KMS-11 (cell line): ENCODE measurements around the gene ZNF683.
"Not testable (repeated sequence)": the region's sequence is repeated elsewhere in the genome, so short reads cannot be mapped to it uniquely, and the experiment has no call there.

Source experiments
- H2AFZ ChIP-seq: fragments of 200-600 bp; sonication (generic); 2 replicates; pipeline ENCODE4 v1.6.1; 2016; ENCODE audit warnings: antibody characterized with exemption, mixed run types, low read depth
- H3K27ac ChIP-seq: fragments of 200-600 bp; sonication (generic); 2 replicates; pipeline ENCODE4 v1.6.1; 2016; ENCODE audit warnings: mild to moderate bottlenecking, mixed run types
- H3K27me3 ChIP-seq: fragments of 200-600 bp; sonication (generic); 2 replicates; pipeline ENCODE4 v1.6.1; 2017; ENCODE audit warnings: mild to moderate bottlenecking, low read depth, mixed run types, moderate library complexity; ENCODE audit not compliant: insufficient read depth
- H3K36me3 ChIP-seq: fragments of 200-600 bp; sonication (generic); 2 replicates; pipeline ENCODE4 v1.6.1; 2017; ENCODE audit warnings: mild to moderate bottlenecking, mixed run types; ENCODE audit not compliant: insufficient read depth
- H3K4me1 ChIP-seq: fragments of 200-600 bp; sonication (generic); 2 replicates; pipeline ENCODE4 v1.6.1; 2016; ENCODE audit warnings: mild to moderate bottlenecking, low read depth, mixed run types; ENCODE audit not compliant: poor library complexity, severe bottlenecking
- H3K4me2 ChIP-seq: fragments of 200-600 bp; sonication (generic); 2 replicates; pipeline ENCODE4 v1.7.0; 2016; ENCODE audit warnings: mild to moderate bottlenecking, mixed run types
- H3K4me3 ChIP-seq: fragments of 200-600 bp; sonication (generic); IDR thresholded peaks from 2 replicates; pipeline ENCODE4 v1.6.1; 2017; ENCODE audit warnings: low read depth, low read length, mixed read lengths; ENCODE audit not compliant: insufficient read depth
- H3K79me2 ChIP-seq: fragments of 200-600 bp; sonication (generic); 2 replicates; pipeline ENCODE4 v1.6.1; 2016; ENCODE audit warnings: low read depth, mixed run types; ENCODE audit not compliant: insufficient read depth
- H3K9ac ChIP-seq: fragments of 200-600 bp; sonication (generic); 2 replicates; pipeline ENCODE4 v1.6.1; 2016; ENCODE audit warnings: mild to moderate bottlenecking, mixed run types
- H4K20me1 ChIP-seq: fragments of 200-600 bp; sonication (generic); 2 replicates; pipeline ENCODE4 v1.6.1; 2016; ENCODE audit warnings: mild to moderate bottlenecking, mixed run types; ENCODE audit not compliant: insufficient read depth
- CTCF ChIP-seq: fragments of 200-600 bp; sonication (generic); conservative IDR thresholded peaks from 2 replicates; pipeline ENCODE4 v1.6.1; 2017; ENCODE audit warnings: low read depth, mild to moderate bottlenecking, antibody characterized with exemption, low read length, moderate library complexity, mixed read lengths

Gene ZNF683

GRCh38 chr1:26389604-26390247 is 17.2 kb upstream of the ZNF683 start:
- no peak overlapping the region for H3K27ac ChIP-seq
- no peak for TF ChIP-seq CTCF
- H3K27me3 ChIP-seq = no peaks in the 10 kb centered on the region
- no peaks in the 10 kb centered on the region for H3K4me1 ChIP-seq
- no peaks in the 10 kb centered on the region for H3K36me3 ChIP-seq
- H2AFZ ChIP-seq = no peak overlapping the region
- H3K79me2 ChIP-seq = no peaks in the 10 kb centered on the region
- no peak overlapping the region for H3K4me2 ChIP-seq
- H3K4me3 ChIP-seq = no peak overlapping the region
- no peak overlapping the region for H3K9ac ChIP-seq
- no peaks in the 10 kb centered on the region for H4K20me1 ChIP-seq

- Histone ChIP-seq H3K36me3 (no peaks in the 10 kb centered on the region), H2AFZ (no peak overlapping the region), H3K27me3 (no peaks in the 10 kb centered on the region), H3K9ac (no peak overlapping the region), H3K79me2 (no peaks in the 10 kb centered on the region), H3K4me1 (no peaks in the 10 kb centered on the region), H4K20me1 (no peaks in the 10 kb centered on the region), H3K4me2 (no peak overlapping the region), H3K4me3 (no peak overlapping the region), H3K27ac (no peak overlapping the region)
- no peak for TF ChIP-seq CTCF
Observed at GRCh38 chr1:26388791-26389445, 16.4 kb upstream of the ZNF683 start.

GRCh38 chr1:26387447-26387846 is 14.9 kb upstream of the ZNF683 start:
- Histone ChIP-seq H3K4me1 (no peaks in the 10 kb centered on the region), H3K4me2 (no peak overlapping the region), H3K27me3 (no peaks in the 10 kb centered on the region), H3K79me2 (no peaks in the 10 kb centered on the region), H4K20me1 (no peaks in the 10 kb centered on the region), H3K9ac (no peak overlapping the region), H3K27ac (no peak overlapping the region), H3K36me3 (no peaks in the 10 kb centered on the region), H2AFZ (no peak overlapping the region), H3K4me3 (no peak overlapping the region)
- TF ChIP-seq CTCF = no peak

GRCh38 chr1:26385063-26385462 is 12.5 kb upstream of the ZNF683 start:
- H3K36me3 ChIP-seq, H4K20me1 ChIP-seq, H3K79me2 ChIP-seq, H2AFZ ChIP-seq, H3K4me3 ChIP-seq, H3K27me3 ChIP-seq, H3K27ac ChIP-seq, H3K4me1 ChIP-seq, H3K9ac ChIP-seq, H3K4me2 ChIP-seq: not testable (repeated sequence)

GRCh38 chr1:26384076-26384475 is 11.5 kb upstream of the ZNF683 start:
- Histone ChIP-seq H2AFZ (no peak overlapping the region), H3K36me3 (no peaks in the 10 kb centered on the region), H3K9ac (no peak overlapping the region), H3K4me3 (no peak overlapping the region), H3K4me2 (no peak overlapping the region), H4K20me1 (no peaks in the 10 kb centered on the region), H3K27ac (no peak overlapping the region), H3K4me1 (no peaks in the 10 kb centered on the region), H3K27me3 (no peaks in the 10 kb centered on the region), H3K79me2 (no peaks in the 10 kb centered on the region)
- TF ChIP-seq CTCF = no peak
